ENCODE data around the gene NDUFS2.
A peak's percentile ranks its signal among the peaks of the same experiment; 100 is the strongest.

Gene NDUFS2

GRCh38 chr1:161201836-161202712 lies at the start of gene NDUFS2:
NDUFS2 (plus strand) TSS chr1:161202367; CDS start chr1:161202386, 19 bp downstream.
- peak; percentile 99 for DNase-seq

GRCh38 chr1:161153176-161153575 lies 49.0 kb upstream of the NDUFS2 start:
- DNase-seq, result no peak

DNA sequence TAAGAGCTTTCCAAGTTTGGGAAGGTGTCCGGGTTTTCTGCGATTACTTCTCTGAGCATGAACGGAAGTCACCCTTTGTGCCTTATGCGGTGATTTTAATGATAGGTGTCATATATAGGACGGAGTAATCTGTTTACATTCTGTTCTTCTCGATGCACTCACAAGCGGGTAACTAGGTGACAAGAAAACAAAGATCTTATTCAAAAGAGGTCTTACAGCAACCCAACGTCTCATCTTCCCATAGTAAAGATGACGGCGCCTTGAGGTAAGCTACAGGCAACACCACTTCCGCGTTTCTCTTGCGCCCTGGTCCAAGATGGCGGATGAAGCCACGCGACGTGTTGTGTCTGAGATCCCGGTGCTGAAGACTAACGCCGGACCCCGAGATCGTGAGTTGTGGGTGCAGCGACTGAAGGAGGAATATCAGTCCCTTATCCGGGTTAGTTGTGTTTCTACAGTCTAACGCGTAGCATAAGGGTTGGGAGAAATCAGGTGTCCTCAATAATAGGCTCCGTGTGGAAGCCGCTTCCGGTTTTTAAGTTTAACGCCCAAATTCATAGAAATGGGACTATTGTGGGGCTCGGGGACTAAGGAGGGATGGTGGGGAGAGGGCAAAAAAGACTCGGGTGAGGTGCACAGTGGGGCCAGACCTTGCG lies 48.4 kb upstream of the NDUFS2 start, which contains the start of gene UFC1:
Gene UFC1, plus strand, starts transcription at position 297 of the 656 bp plus-strand sequence. Its CDS starts 20 bp downstream, at position 317.
- peak; percentile 95 for DNase-seq

GRCh38 chr1:161157867-161158266 lies 44.3 kb upstream of the NDUFS2 start:
- no peak for DNase-seq

DNA sequence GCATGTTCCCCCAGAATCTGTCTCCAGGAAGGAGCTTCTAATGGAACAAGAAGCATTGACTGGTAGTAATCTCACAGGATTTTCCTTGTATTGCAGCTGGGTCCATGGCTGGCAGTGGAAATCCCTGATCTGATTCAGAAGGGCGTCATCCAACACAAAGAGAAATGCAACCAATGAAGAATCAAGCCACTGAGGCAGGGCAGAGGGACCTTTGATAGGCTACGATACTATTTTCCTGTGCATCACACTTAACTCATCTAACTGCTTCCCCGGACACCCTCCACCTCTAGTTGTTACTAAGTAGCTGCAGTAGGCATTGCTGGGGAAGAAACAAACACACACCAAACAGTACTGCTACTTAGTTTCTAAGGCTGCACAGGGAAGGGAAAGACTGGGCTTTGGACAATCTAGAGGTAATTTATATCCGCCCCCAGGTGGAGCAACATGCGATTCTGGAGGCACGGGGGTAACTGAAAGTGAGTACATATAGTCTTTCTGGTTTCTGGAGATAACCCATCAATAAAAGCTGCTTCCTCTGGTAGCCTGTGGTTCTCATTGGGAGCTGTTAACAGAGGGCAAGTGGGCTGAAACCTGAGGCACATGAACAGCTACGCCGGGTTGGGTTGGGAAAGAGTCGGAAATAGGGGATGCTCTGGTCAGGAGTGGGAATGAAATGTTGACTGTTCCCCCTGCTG lies 43.7 kb upstream of the NDUFS2 start:
- no peak for DNase-seq

DNA sequence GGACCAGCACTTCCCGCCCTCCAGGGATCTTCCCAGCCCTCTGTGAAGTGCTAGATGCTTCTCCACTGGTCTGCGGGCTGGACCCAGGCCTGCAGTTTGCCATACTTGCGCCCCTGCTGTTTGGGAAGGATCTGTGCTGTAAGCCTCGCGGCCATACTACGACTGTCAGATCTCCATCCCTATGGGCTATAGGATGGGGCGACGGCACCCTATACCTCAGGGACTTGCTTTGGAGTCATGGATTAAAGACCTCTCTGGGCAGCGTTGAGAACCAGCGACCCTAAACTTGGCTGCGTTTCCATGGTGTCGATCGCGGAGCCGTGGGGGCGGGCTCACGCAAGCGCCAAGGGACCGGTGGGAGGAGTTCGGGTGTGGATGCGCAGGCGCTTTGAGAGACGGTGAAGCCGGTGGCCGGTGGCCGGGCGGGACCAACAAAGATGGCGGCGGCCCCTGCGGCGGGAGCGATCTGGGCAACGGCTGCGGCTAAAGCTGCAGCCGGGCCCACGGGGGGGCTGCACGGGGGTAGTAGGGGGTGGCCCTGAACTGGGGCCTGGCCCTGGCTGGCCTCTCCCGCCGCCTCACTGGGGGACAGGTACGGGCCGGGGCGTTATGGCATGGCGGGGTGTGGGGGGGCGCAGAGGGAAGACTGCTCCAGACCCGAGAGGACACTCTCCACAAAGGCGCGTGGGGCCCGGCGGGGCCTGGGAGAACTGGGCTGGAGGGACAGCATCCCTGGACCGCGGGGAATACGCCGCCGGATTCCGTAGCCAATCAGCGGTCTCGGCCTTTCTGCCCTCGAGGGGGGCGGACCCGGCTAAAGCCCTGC lies 42.9 kb upstream of the NDUFS2 start, which contains the start of gene USP21:
Gene USP21, plus strand, starts transcription at position 414 of the 826 bp plus-strand sequence. CDS start 1,141 bp downstream, outside the sequence.
- DNase-seq, result peak; percentile 88

GRCh38 chr1:161159913-161160243 lies 42.3 kb upstream of the NDUFS2 start:
- DNase-seq, result no peak

- DNase-seq, result no peak
Observed at GRCh38 chr1:161160671-161161145, 41.5 kb upstream of the NDUFS2 start.

DNA sequence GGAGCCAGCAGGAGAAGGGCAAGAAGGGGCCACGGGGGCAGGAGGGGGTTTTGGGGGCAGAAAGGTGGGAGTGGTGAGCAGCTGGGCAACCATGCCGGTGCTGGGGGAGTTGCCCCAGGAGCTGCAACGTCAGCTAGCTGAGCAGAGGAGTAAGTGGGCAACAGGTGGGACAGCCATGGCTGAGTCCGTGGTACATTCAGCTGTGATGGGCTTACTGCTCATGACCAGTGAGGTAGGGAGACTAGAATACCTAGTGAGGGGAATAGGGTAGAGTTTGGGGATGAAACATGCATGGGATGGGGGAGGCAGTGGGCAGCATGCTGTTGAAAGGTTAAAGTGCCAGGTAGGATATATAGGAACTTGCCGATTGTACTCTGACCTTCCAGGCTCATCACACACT lies 40.5 kb upstream of the NDUFS2 start:
- DNase-seq, result no peak

DNA sequence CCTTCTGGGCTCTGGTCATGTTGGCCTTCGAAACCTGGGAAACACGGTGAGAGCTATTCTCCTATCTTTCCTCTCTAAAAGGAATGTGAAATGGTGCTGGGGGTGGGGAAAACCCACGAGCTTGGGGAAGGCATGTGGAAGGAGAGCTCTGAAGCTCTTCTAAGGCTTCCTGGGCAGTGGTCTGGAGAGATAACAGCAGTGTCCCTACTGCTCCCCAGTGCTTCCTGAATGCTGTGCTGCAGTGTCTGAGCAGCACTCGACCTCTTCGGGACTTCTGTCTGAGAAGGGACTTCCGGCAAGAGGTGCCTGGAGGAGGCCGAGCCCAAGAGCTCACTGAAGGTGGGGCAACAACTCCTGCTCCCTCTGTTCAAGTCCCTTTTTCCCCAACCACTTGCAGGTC lies 40.1 kb upstream of the NDUFS2 start:
- DNase-seq, result no peak

GRCh38 chr1:161162806-161163205 lies 39.4 kb upstream of the NDUFS2 start:
- DNase-seq, result no peak

DNA sequence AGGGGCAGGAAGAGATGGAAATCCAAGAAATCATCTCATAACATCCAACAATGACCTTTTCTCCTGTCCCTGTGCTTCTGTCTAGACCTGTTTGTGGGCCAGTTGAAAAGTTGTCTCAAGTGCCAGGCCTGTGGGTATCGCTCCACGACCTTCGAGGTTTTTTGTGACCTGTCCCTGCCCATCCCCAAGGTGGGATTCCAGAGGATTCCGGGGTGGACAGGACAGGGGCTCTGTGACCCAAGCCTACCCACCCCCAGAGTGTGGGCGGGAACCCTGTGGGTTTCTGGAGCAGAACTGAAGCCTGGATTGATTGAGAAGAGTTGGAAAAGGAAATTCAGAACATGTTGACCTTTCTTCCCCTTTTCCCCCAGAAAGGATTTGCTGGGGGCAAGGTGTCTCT lies 38.4 kb upstream of the NDUFS2 start:
- no peak for DNase-seq

GRCh38 chr1:161164901-161165610 lies 37.1 kb upstream of the NDUFS2 start:
- DNase-seq, result no peak

DNA sequence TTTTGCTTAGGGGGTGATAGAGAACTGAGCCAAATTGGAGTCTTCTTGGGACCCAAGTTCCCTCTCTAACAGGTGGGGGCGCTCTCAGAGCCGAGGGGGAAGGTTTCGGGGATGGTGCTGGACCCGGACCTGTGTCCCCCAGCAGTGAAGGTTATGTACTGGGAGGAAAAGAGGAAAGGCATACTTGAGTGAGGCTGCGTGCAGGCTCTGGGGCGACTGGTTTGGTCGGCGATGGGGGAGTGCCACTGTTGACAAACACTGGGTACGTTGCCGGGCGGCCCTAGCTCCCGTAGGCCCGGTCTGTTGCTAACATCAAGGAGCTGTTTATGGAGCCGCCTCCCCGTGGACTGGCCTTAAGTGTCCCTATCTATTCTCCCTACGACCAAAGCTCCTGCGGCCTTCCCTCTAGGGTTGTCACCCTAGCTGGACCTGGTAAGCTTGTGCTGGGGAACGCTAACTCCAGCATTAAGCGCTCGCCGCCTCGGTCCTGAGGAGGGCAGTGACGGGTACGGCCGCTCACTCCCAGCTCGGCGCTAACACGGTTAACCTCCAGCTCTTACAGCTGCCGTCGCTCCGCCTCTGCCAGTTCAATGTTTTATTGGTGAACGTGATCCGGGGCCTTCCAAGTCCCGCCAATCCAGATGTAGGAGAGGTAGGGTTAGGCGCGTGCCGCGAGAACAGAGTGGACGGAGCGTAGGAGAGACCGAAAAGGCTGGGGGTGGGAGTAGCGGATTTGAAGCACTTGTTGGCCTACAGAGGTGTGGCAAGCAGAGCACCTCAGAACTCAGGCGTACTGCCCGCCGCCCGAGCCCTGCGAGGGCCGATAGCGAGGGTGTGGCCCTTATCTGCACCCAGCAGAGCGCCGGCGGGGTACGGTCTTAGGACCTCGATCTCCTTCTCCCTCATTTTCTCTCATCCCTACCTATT lies 36.2 kb upstream of the NDUFS2 start, which contains the start of gene PPOX:
Gene PPOX, plus strand, starts transcription at position 685 of the 927 bp plus-strand sequence. CDS start 422 bp downstream, outside the sequence.
- DNase-seq, result peak; percentile 99

- no peak for DNase-seq
Observed at GRCh38 chr1:161166669-161167548, 35.3 kb upstream of the NDUFS2 start.

GRCh38 chr1:161168906-161169305 lies 33.3 kb upstream of the NDUFS2 start:
- no peak for DNase-seq

- DNase-seq, result no peak
Observed at GRCh38 chr1:161171191-161171590, 31.0 kb upstream of the NDUFS2 start.

DNA sequence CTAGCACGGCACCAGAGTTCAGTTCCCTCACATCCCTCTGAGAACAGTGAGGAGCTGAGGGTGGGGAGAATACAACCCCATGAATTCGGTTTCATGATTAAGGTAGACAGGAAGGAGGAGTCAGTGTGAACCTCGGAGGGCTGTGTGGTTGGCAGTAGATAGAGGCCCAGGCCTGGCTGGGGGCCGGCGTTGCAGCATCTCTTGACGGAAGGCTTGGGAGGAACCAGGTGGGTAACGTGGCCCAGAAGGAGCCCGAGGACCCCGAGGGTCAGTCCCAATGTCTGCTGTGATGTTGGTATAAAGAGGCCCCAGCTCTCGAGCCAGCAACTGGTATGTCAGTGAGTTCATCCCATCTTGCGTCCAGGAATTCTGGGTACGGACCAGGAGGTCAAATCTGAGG lies 30.5 kb upstream of the NDUFS2 start:
- no peak for DNase-seq

GRCh38 chr1:161172349-161172748 lies 29.8 kb upstream of the NDUFS2 start:
- no peak for DNase-seq
